ENCODE measurements around the gene PTPN3. TPM values are rescaled to one million over a fixed set of nuclear protein-coding genes. Genes with fewer than 3 reads are reported as not detected.
A peak's percentile ranks its signal among the peaks of the same experiment; 100 is the strongest.

PTPN3 gene
- total RNA-seq, 1 experiment from 2014 or later = 10.1 TPM

DNA sequence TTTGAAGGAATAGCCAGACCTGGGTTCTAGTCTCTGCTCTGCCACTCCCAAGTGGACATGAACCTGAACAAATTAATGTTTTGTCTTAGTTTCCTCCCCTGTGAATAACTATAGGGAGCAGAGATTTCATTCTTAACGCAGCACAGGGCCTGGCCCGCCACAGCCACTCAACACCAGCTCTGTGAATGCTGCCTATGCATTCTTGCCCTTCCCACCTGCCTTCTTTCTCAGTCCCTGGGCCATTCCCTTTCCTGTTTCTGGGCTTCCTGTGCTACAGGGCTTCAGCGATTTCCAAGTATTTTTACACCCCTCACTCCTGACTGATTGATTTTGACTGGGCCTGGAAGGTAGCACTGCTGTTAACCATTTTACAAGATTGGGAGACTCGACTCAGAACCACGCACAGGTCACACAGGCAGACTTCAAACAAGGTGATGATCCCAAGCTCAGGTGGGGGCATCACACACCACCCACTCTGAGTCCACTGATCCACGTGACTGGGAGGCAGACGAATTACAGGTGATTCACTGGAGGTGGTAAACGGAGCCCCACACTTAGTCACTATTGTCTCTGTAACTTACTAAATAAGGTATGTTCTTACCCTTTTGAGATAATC, 21.4 kb downstream of the PTPN3 start:
- DNase-seq (ENCODE audit: low read depth) = no peak

- no peak for DNase-seq (ENCODE audit: low read depth)
Measured at GRCh38 chr9:109475526-109475925, 22.6 kb downstream of the PTPN3 start.

DNA sequence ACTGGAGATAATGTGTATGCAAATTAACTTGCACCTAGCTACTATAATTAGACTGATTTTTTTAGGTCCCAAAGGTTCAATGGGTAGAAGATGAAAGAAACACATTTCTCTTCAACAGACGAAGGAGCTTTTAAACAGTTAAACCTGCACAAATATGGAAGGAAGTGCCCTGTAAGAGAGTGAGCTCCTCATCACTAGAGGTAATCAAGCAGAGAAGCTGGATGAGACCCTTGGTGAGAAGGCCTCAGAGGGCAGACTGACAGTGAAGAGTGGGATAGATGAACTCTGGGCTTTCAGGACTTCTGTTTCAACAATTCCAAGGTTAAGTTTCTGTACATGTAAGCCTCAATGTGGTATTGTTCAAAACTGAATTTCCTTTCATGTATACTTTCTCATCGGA, 23.2 kb downstream of the PTPN3 start:
- no peak for DNase-seq (ENCODE audit: low read depth)

- no peak for DNase-seq (ENCODE audit: low read depth)
Measured at GRCh38 chr9:109474170-109474569, 23.9 kb downstream of the PTPN3 start.

DNA sequence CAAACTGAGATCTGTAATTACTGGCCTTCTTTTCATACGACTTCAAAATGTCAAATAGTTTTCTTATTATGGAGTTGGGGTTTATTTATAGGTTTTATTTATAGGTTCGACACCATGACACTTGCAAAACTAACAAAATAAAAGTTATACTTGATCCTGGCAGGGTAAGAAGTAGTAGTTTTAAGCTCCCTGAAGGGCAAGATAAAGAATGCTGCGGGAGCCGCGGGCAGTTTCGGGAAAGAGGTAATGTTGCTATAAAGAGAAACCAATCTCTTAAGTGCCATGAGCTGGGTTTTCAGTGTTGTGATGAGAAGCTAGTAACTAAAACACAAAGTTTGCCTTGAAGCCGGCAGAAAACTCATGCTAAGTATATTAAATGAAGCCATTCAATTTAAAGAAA, 24.8 kb downstream of the PTPN3 start:
- DNase-seq (ENCODE audit: low read depth) = no peak

GRCh38 chr9:109471475-109472393, 26.4 kb downstream of the PTPN3 start:
- DNase-seq (ENCODE audit: low read depth) = no peak

GRCh38 chr9:109469646-109470358, 28.3 kb downstream of the PTPN3 start:
- peak; percentile 82 for DNase-seq (ENCODE audit: low read depth)

- DNase-seq (ENCODE audit: low read depth) = no peak
Measured at GRCh38 chr9:109468927-109469326, 29.2 kb downstream of the PTPN3 start.

DNA sequence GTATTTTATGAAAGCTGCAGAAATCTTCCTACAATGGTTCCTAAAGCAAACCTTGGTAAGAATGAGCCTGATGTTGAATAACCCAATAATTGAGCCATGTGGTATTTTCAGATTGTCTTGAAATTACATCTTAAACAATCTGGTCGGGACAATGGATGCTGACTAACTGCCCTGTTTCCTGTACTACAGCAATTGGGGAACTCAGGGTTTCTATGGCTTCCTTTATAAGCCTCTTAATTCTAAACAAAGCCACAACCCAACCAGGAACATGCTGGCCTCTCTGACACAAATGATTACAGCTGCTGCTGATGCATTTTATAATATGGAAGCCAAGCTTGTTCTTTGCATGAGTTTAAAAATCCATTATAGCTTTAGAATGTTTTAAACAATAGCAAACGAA, 30.2 kb downstream of the PTPN3 start:
- DNase-seq (ENCODE audit: low read depth) = peak; percentile 71

- DNase-seq (ENCODE audit: low read depth) = peak; percentile 82
Measured at GRCh38 chr9:109466623-109467590, 31.2 kb downstream of the PTPN3 start.

DNA sequence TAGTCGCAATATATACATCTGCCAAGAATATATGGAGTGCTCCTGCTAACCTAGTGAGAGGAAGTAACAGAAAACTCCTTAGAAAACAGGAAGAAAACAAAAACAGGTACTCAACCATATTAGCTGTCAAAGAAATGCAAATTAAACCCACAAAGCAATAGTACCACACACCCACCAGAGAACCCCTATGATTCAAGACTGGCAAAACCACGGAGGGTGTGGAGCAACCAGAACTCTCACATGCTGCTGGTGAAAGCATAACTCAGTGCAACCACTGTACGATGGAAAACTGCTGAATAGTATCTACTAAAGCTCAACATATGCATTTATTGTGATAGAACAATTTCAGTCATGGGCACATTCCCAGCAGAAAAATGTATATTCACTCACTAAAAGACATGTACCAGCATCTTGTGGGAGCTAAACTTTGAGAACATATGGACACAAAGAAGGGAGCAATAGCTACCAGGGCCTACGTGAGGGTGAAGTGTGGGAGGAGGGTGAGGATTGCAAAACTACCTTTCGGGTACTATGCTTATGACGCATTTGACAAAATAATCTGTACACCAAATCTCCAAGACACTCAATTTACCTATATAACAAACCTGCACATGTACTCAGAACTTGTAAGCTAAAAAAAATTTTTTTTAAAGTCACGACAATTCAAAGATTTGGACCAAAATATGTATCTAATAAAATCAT, 34.0 kb downstream of the PTPN3 start:
- no peak for DNase-seq (ENCODE audit: low read depth)

DNA sequence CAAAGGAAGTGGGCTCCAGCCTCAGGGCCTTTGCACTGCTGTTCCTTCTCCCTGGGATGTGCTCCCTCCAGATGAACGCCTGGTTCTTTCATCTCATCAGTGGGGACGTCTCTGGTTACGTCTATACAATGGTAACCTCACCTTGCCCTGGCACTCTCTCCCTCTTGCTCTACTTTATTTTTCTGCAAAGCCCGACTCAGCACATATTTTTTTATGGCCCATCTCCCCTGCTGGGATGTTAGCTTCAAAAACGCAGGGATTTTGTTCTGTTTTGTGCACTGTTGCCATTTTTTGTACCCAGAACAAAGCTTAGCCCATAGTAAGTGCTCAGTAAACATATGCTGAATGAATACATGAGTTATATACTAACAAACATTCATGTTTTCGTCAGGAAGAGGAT, 37.5 kb downstream of the PTPN3 start:
- no peak for DNase-seq (ENCODE audit: low read depth)

DNA sequence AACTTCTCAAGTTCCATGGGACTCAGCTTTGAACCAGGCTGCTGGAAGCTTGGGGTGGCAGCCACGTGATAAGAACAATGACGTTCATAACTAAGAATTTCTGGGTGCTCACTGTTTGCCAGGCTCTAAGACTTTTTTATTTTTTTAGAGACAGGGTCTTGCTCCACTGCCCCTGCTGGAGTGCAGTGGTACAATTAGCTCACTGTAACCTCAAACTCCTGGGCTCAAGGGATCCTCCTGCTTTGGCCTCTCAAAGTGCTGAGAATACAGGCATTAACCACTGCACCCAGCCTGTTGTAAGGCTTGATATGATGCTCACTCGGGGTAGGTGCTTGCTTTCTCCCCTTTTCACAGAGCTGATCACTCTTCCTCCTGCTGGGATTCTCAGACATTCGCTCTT, 38.7 kb downstream of the PTPN3 start:
- no peak for DNase-seq (ENCODE audit: low read depth)

DNA sequence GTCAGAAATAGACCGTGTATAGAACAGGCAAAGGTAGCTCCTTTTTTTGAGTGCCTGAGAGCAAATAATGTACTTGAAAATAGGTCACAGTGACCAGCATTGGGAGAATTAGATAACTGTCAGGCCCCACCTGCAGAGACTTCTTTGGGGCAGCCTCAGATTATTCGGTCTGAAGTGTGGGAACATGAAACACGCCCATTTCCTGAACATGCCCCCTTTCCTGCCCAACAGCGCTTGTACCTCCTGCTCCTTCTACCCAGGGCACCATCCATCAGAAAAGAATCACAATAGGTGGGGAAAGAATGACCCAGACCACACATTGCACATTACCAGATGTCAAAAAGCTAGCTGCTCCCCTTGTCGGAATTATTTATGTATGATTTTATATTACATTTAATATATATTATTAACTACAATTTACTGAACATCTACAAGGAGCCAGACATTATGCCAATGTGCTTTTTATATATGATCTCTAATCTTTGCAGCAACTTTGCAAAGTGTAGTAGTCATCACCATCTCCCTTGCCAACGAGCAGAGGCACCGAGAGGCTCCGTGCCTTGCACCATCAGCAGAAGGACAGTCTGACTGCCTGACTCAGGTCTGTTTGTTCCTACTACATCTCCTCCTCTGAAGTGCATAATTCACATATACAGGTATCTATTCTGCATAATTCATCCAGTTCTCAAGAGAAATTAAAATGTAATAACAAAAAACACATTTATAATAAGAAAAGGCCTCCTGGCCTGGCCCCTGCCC, 39.5 kb downstream of the PTPN3 start:
- DNase-seq (ENCODE audit: low read depth) = no peak

DNA sequence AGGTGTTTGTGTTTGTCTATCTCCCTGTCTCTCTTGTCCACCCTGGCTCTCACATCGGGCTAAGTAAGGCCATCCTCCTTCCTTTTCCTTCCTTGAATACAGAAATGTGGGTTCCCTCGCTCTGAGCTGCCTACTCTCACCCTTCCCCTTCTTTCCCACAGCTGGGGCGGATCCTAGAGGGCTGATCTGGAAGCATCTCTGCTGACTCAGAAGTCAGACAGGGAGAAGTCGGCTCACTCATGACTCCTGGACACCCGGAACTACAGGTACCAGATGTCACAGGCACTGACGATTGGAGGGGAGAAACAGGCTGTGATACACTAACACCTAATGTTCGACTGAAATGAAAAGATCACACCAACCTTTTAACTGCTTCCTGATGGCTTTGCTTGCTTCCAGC, 41.3 kb downstream of the PTPN3 start:
- no peak for DNase-seq (ENCODE audit: low read depth)

- DNase-seq (ENCODE audit: low read depth) = no peak
Measured at GRCh38 chr9:109455861-109456260, 42.2 kb downstream of the PTPN3 start.

- DNase-seq (ENCODE audit: low read depth) = no peak
Measured at GRCh38 chr9:109455391-109455790, 42.7 kb downstream of the PTPN3 start.

DNA sequence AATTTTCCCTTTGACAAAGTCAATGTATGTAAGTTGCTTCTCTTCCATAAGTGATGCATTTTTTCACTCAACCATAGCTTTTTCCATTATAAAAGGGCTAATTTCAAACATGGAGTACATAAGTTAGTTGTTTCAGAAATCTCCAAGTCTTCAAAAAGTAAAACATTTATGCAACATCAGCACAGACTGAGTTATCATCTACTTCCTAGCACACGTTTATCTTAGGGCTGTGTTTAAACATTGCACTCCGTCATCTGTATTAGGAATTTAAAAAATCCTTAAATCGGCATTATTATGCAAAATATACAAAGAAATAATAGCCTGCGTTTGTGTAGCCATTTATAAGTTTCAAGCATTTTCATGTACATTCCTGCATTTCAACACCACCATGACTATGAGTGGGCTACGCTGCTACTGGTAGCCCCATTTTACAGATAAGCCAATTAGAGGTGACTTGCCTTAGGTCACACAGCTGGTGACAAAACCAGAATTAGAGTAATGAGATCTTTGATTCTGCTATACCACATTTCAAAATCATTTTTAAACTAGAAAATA, 43.4 kb downstream of the PTPN3 start:
- DNase-seq (ENCODE audit: low read depth) = no peak

- DNase-seq (ENCODE audit: low read depth) = no peak
Measured at GRCh38 chr9:109454041-109454440, 44.1 kb downstream of the PTPN3 start.

Measured in HT1080 (cell line).